Jurkat, Clone E6-1 (cell line): ENCODE data around the gene TIFAB.

ENCODE experiments used
- DNase-seq: peaks from one replicate; pipeline ENCODE4 v3.0.0-alpha.2; 2011; ENCODE audit warnings: low read depth, low spot score
- H3K4me3 ChIP-seq: 2 replicates; pipeline ENCODE4 v1.5.1; 2011; ENCODE audit warnings: mild to moderate bottlenecking, low read length, control low read depth, moderate library complexity

TIFAB gene

DNA sequence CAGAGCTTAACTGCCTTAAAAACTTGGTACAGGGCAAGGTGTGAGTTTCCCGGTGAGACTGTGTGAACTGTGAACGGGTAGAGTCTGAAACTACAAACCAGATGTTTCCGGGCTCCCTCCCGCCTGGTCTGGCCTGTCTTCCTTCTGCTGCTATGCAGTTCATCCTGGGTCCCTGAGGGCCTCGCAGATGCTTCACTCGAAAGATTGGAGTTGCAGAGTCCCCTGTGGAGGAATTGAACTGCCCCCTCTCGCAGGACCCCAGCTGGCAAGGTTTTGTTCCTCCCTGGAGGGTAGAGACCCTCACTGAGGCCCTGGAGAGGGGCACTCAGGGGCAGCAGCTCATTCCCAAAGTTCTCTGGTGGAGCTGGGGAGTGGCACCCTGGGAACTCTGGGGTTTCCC lies 5.5 kb downstream of the TIFAB start:
- no peak for DNase-seq
- H3K4me3 ChIP-seq = no peak overlapping the region

DNA sequence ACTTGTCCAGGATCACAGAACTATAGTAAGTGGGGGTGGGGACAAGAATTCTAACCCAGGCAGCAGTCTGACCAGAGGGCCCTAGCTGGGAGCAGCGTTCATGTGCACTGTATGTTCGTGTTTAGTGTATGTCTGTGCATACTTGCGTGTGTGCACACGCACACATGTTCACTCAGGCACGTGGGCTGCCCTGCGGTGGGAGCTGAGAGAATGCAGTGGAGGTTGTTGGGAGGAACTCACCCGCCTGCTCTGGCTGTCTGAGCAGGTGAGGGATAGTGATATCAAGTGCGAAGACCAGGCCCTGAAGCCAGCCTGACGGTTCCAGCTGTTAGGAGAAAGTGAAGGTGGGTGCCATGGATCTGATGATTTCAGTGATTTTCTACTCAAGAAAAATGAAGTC lies 5.9 kb downstream of the TIFAB start:
- DNase-seq = no peak
- no peak overlapping the region for H3K4me3 ChIP-seq

DNA sequence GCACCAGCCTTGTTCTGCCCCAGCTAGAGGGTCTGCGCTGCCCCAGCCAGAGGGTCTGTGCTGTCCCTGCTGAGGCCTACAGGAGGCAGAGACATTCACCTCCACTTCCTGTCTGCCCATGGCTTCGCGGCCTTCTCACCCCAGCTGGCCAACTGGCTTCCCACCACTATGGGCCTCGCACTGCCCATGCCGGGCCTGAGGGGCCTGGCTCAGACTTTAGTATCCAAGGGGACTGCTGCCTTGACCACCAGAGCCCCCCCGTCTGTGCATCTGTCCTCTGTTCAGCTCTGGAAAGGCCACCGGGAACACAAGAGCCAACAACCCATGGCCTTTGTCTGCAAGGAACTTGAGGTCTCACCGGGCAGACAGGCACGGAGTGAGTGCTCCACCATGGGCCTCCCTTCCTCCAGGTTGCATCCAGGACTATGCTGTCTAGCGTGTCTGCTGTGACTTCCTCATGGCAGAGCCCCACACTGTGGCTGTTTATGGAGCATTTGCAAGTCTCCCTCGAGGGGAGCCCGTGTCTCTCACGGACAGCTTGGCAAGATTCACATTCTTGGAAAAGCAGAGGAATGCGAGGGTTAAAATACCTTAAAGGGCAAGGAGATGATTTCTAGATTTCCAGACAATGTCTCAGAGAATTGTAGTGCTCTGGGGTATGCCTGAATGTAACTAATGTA lies 6.7 kb downstream of the TIFAB start:
- H3K4me3 ChIP-seq = no peak overlapping the region
- DNase-seq = no peak

DNA sequence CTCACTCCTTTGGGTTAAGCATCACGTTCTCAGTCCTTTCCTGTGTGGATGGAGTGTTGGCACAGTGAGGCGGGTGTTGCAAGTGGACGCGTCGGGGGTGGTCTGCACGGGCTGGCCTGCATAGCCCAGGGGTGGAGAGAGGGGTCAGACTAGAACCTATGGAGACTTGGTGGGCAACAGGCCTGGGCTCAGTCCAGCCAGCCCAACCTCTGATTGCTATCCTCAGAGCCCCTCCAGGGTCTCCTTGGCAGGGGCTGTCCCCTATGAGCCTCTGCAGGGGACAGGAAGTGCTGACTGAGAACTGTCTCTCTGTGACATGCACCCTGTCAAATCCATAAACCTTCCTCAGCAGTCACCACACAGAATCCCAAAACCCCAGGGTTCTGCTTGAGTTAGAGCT lies 7.3 kb downstream of the TIFAB start:
- H3K4me3 ChIP-seq = no peak overlapping the region
- no peak for DNase-seq

DNA sequence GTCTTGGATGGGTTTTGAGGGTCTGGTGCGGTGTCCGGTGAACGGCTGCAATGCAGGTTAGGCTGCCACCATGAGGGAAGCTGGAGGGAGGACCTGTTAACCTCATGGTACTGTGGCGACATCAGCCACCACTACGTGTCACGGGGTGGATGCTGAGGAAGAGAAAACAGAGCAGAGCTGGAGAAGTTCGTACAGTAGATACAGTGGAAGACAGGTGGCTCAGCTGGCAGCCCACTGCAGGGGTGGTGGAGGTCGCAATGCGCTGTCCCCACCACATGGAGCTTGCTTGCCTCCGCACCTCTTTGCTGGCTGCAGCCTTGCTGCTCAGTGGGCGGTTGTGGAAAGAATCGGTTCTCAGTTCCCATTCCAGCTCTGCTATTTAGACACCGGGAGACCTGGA lies 7.8 kb downstream of the TIFAB start:
- no peak overlapping the region for H3K4me3 ChIP-seq
- DNase-seq = no peak

DNA sequence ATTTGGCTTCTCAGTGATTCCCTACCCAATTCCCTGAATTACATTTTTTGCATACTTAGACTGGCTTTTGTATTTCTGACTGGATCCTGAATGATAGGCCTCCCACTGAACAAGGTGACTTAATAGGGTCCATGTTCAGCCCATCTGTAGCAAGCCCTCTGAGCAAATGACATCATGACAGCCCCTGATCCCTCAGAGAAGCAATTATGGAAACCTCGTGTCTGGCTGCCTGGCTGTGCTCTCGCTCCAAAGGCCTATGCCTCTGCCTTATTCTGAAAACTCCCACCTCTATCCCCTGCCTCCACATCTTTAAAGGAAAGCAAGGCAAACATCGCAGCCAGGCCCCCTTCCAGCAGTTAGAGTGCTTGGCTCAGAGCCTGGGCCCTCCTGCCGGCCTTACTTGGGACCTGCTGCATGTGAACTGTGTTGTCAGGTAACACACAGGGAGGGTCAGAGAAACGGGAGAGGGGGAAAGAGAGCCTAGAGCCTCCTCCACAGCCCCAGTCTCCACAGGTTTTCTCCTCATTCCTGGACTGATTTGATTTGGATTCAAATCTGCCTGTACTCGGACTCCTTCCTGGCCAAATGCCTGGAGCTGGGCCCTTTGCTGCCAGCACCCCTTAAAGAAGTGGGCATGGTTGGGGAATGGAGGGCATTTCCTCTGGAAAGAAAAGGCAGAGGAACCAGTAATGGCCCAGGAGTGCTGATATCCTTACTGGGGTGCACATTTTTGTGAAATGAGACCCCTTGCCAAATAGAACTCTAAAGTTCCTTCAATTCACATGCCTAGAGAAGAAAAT lies 8.8 kb downstream of the TIFAB start:
- no peak for DNase-seq

DNA sequence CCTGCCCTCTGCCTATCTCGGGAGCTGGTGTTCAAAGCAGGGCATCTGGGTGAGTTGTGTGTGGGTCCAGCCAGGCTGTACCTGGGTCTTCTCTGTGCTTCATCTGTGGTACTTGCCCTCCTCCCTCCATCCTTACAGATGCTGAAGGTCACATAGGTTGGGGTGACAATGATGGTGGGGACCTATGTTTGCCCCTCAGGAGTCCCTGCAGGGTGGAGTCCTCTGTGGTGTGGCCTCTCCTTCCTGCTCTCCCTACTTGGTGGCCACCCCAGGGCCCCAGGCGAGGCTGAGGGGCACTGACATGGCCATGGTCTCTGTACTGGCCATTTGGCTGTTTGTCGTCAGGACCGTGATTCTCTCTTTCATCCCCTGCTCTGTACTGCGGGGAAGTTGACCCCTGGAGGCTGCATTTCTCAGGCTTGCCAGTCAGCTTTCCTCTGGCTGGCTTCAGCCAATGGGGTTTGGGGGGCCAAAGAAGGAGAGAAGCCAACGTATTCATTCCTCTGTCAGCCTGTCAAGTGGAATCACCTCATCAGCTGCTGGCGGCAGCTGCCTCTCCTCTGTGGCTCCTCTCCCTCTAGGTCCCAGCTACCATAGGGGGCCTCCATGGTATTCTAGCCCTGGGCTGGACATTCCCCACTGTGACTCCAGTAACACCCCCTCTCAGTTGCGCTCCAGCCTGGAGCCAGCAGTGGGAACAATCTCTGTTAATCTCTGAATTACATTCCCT lies 9.6 kb downstream of the TIFAB start:
- H3K4me3 ChIP-seq = no peak overlapping the region
- no peak for DNase-seq

More for the DNA sequence above, 8.8 kb downstream of the TIFAB start:
- H3K4me3 ChIP-seq = no peak overlapping the region

DNA sequence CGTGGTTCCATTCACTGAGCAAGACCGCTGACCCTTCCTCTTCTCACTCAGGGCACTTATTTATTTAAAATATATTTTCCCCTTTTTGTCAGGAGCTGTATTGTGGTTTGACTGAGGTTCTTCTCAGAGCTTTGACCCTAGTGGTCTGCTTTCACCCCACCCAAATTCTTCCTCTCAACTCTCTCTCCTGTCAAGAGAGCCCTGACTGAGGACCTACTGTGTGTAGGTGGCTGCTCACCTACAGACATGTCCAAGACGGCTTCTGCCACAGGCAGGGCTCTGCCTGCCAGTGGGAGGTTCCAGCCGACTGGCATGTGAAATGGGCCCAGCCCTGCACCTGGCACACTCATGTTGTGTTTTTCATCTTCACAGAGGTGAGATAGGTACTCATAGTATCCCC lies 10.2 kb downstream of the TIFAB start:
- no peak for DNase-seq
- H3K4me3 ChIP-seq = no peak overlapping the region

DNA sequence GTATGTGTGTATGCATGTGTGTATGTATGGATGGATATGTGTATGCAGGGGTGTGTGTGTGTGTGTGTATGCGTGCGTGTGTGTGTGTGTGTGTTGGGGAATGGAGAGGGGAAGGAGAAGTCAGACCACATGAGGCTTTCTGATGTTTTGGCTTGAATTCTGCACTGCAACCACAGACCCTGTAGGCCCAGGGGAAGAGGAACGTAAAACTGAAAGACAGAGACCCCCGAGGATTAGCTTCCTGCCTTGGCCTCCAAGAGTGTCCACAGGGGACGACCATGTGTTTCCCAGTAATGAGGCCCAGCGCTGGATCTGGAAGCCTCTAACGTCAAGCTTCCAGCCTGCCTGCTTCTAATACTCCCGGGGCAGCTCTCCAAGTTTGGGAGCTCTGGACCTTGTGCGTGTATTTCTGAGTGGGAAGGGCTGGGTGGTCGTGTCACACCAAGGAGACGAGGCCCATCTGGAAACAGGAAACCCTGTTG lies 10.8 kb downstream of the TIFAB start:
- DNase-seq = no peak
- H3K4me3 ChIP-seq = no peak overlapping the region

DNA sequence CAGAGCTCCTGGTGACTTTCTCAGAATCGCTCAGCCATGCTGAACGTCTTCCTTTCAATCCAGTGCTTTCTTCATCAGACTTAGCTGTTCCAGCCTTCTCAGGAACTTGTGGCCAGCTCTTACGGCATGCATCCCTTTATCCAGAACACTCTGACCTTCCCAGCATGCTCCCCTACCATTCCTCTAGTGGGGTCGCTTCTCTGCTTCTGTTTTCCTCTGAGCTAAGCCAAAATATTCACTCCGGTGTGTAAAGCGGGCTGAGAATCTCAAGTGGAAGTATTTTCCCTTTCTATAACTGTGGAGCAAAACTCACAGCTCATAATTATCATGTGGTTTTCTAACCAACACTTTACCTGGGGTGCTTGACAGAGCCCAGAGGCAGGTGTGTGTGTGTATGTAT lies 11.2 kb downstream of the TIFAB start:
- DNase-seq = no peak
- no peak overlapping the region for H3K4me3 ChIP-seq

DNA sequence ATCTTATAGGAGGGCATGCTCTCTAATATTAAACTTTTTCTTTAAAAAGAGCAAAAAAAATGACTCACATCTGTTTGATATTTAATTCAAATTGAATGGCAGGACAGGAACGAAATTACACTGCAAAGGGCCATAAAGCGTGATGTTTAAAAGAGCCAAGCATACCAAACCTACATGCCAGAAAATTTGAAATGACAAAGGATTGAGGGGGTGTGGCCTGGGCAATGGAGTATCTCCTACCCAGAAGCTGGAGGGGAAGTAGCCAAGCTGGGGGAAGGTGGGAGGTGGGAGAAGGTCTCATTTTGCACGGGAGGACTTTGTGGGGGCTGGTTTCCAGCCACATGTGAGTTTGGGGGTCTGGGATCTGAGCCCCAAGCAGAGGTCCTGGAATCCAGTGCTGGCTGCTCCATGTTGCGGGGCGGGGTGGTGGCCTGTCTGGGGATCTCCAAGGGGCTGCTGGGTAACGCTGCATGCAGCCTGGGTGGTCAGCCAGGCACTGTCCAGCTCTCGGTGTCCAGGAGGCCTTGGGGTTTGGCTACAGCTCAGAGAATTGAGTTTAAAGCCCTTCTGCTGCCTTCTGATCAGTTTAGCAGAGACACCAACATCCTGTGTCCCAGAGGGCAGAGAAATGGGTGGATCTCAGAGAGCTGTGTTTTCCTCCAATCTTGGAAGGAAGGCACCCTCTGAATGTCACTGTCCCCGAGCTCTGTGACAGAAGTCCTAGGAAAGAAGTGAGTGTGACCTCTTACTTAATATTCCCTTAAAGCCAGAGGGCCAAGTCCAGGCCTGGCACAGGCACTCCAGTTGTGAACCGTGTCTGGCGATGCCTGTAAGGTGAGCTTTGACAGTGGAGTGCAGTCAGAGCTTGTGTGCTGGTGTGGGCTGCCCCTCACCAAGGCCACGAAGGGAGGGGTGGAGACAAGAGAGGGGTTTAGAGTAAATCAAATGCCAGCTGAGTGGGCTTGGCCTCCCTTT lies 12.6 kb downstream of the TIFAB start:
- H3K4me3 ChIP-seq = no peak overlapping the region
- no peak for DNase-seq

DNA sequence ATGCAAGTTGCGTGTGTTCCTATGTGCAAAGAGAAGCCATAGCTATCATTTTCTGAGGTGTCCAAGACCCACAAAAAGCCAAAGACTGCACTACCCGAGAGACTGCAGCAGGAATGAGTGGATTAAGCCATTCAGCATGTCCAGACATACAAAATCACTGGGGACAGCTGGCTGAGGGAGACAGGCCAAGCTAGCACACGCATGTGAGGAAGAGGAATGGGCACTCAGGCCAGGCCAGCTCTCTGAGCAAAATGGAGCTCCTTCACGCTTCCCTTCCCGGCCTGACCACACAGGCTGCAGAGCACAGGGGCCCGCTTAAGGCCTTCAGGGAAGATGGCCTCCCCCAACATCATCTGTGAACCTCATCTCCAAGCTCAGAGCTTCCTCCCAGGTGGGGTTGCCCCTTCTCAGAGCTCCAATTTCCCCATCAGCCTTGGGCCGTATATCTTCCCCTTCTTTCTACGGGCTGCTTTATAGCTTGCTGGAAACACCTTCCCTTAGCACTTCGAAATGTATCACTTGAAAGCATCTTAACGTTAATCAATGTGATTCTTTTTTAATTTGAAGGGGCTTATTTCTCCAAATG lies 13.4 kb downstream of the TIFAB start:
- no peak overlapping the region for H3K4me3 ChIP-seq
- no peak for DNase-seq

DNA sequence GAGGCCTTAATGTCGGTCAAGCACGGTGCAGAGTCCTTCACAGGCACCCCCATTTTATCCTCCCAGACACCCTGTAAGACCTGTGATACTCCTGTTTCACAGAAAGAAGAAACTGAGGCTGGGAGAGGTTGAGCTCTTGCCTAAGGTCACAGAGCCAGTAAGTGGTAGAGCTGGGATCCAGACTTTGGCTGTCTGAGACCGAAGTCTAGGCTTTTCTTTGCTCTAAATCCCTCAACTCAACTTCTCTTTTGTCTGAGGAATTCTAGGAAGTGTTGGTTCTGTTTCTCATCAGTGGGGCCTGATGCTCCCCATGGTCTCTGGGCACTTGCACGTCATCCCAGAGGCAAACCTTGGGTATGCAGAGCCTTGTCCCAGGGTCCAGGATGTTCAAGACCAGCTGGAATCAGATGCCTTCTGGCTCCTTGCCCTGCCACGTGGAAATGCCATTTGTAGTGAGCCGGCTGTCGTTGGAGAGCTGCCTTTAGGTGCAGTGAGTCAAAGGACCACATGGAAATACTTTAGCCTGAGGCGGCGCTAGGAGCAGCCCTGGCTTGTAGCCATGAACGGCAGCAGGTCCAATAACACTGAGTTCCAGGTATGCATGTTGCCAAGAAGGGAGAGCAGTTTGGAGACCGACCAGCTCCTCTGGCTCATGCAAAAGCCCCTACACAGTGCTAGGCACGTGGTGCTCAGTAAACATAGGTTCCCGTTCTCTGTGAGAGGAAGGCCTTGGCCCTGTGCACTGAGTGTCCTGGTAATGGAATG lies 14.2 kb downstream of the TIFAB start:
- H3K4me3 ChIP-seq = no peak overlapping the region
- DNase-seq = no peak

DNA sequence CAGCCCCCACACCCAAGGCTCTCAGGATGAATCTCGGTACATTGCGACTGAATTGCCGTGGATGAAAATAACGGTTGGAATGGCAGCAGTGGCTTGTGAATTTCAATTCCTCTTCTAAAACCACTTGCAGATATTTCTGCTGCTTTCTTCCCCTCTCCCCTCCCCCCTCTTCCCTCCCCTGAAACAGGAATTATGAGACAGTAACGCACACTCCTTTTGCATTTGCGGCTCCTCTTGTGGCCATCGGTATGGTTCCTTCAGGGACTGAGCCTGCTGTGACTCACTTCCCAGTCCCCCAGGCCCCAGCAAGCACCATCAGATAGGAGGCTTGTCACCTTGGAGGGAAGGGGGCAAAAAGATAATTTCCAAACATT lies 14.7 kb downstream of the TIFAB start:
- no peak overlapping the region for H3K4me3 ChIP-seq
- DNase-seq = no peak

DNA sequence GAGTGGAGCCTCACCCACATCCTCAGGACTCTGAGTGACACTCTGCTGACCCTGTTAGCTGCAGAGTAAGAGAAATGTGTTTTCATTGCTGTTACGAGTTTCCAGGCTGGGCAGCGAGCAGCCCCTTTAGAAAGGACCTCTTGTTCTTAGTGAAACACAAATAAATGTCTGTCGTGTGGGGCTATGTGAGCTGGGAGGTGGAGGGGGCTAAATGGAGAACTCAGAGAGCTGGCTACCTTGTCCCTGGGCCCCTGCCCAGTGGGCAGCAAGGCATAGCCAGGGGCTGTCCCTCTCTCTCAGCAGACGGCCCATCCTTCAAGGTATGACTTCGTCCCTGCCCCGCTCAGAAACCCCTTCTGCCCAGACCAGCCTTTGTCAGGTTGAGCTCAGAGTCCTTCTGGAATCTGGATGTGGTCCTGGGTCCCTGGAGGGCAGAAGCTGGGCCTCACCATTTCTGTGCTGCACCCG lies 15.2 kb downstream of the TIFAB start:
- DNase-seq = no peak
- no peak overlapping the region for H3K4me3 ChIP-seq

DNA sequence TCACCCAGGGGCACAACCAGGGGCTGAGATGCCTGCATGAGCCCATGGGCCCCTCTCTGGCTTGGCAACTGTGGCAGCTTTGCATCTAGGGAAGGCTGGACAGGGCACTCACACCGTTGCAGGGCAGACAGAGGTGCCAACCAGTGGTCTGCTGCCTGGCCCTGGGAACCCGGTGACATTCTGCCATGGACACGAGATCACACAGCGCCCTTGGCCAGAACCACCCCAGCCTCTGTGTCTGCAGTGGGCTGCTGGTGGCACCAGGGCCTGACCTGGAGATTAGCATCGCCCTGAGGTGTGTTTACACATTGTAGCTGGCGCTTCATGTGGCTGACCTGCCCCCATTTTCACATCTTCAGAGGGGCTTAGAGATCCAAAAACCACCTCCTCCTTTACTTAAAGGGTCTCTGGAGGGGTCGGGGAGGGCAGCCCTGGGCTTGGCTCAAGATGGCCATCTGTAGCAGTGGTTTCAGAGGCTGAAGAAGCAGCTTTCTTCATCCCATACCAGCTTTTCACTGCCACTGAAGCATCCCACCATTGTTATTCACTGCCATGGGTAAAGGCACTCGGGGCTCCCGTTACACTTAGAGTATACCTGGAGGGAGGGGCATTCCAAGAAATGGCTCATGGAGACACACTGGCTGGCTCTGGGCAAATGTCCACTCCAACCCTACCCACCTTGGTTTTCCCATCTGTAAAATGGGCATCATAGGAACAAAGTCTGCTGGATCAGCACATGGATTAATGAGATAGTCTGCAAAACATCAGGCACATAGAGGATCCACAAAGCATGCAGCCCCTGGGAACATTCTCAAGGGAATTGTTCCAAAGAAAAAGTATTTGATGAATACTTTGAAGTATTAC lies 16.5 kb downstream of the TIFAB start:
- DNase-seq = no peak

More for the DNA sequence above, 16.5 kb downstream of the TIFAB start:
- H3K4me3 ChIP-seq = no peak overlapping the region
